Skeletal muscle cell (primary cell): ENCODE data around the gene ASTN1.

Experiments
- DNase-seq: peaks from one replicate; pipeline ENCODE4 v3.0.0-alpha.2; 2010; ENCODE audit warnings: low read depth
- H3K4me3 ChIP-seq: 2 replicates; pipeline ENCODE4 v1.5.1; 2011; ENCODE audit warnings: low read depth, mild to moderate bottlenecking, control low read depth, low read length, moderate library complexity

ASTN1 gene

GRCh38 chr1:176897350-176898236 is 266.9 kb downstream of the ASTN1 start:
- H3K4me3 ChIP-seq, result peak overlapping the region; percentile 35
- DNase-seq, result peak; percentile 7

GRCh38 chr1:176896216-176896615 is 268.3 kb downstream of the ASTN1 start:
- no peak for DNase-seq
- no peak overlapping the region for H3K4me3 ChIP-seq

- no peak for DNase-seq
- no peak overlapping the region for H3K4me3 ChIP-seq
Measured at GRCh38 chr1:176894450-176894849, 270.1 kb downstream of the ASTN1 start.

- H3K4me3 ChIP-seq, result no peak overlapping the region
Measured at GRCh38 chr1:176893625-176894352, 270.7 kb downstream of the ASTN1 start.

GRCh38 chr1:176888471-176889032 is 276.0 kb downstream of the ASTN1 start:
- DNase-seq, result no peak
- H3K4me3 ChIP-seq, result no peak overlapping the region

More at GRCh38 chr1:176893625-176894352, 270.7 kb downstream of the ASTN1 start:
- no peak for DNase-seq

GRCh38 chr1:176885751-176886150 is 278.8 kb downstream of the ASTN1 start:
- H3K4me3 ChIP-seq, result no peak overlapping the region
- no peak for DNase-seq

GRCh38 chr1:176885341-176885740 is 279.2 kb downstream of the ASTN1 start:
- DNase-seq, result no peak
- H3K4me3 ChIP-seq, result no peak overlapping the region

GRCh38 chr1:176884911-176885310 is 279.6 kb downstream of the ASTN1 start:
- DNase-seq, result no peak
- H3K4me3 ChIP-seq, result no peak overlapping the region

- no peak for DNase-seq
- no peak overlapping the region for H3K4me3 ChIP-seq
Measured at GRCh38 chr1:176884286-176884685, 280.2 kb downstream of the ASTN1 start.

GRCh38 chr1:176880955-176881595 is 283.4 kb downstream of the ASTN1 start:
- H3K4me3 ChIP-seq, result no peak overlapping the region
- peak; percentile 16 for DNase-seq

GRCh38 chr1:176879784-176880620 is 284.5 kb downstream of the ASTN1 start:
- H3K4me3 ChIP-seq, result no peak overlapping the region
- DNase-seq, result no peak

- DNase-seq, result no peak
- no peak overlapping the region for H3K4me3 ChIP-seq
Measured at GRCh38 chr1:176878750-176879536, 285.6 kb downstream of the ASTN1 start.

GRCh38 chr1:176877557-176877956 is 287.0 kb downstream of the ASTN1 start:
- H3K4me3 ChIP-seq, result no peak overlapping the region
- no peak for DNase-seq

GRCh38 chr1:176876966-176877515 is 287.5 kb downstream of the ASTN1 start:
- H3K4me3 ChIP-seq, result no peak overlapping the region
- no peak for DNase-seq

- no peak overlapping the region for H3K4me3 ChIP-seq
- no peak for DNase-seq
Measured at GRCh38 chr1:176869577-176869976, 294.9 kb downstream of the ASTN1 start.

- no peak for DNase-seq
- H3K4me3 ChIP-seq, result no peak overlapping the region
Measured at GRCh38 chr1:176866011-176866714, 298.3 kb downstream of the ASTN1 start.

- DNase-seq, result no peak
- H3K4me3 ChIP-seq, result no peak overlapping the region
Measured at GRCh38 chr1:176864211-176864610, 300.3 kb downstream of the ASTN1 start.
